SK-N-SH (cell line): ENCODE measurements around the gene MCM5. TPM values are rescaled to one million over a fixed set of nuclear protein-coding genes. Genes with fewer than 3 reads are reported as not detected.
A peak's percentile ranks its signal among the peaks of the same experiment; 100 is the strongest.

Experiments
- CTCF ChIA-PET: fragments of 300-600, 350-600 bp; formaldehyde crosslinking; extraction: SDS; loops from one replicate; lab custom pipeline; 2021; lab: Yijun Ruan, JAX
- POLR2A ChIA-PET: fragments of 350-600 bp; sonication (Branson Sonifier 250); formaldehyde crosslinking; extraction: SDS; loops from one replicate; lab custom pipeline; 2020; ENCODE audit warnings: antibody characterized with exemption, inconsistent platforms; lab: Yijun Ruan, JAX
- DNase-seq: peaks from one replicate; pipeline ENCODE4 v3.0.0; 2012
- H2AFZ ChIP-seq: fragments of 200-600 bp; sonication (generic); 2 replicates; pipeline ENCODE4 v1.8.1; 2016; ENCODE audit warnings: antibody characterized with exemption, mild to moderate bottlenecking, low read depth
- H3F3A ChIP-seq: fragments of 200-600 bp; sonication (generic); replicated peaks from 2 replicates; pipeline ENCODE3; 2016; ENCODE audit warnings: antibody characterized with exemption, mild to moderate bottlenecking; ENCODE audit not compliant: insufficient read depth
- H3K27ac ChIP-seq, 2 experiments: fragments of 200-500 bp in 1 of 2; fragments of 200-600 bp in 1 of 2; sonication (Bioruptor generic) in 1 of 2; sonication (generic), shearing (Covaris generic) in 1 of 2; 2 replicates each; pipeline versions ENCODE4 v1.5.1 to v1.6.1; 2014 to 2016; ENCODE audit warnings: low read depth in 2 of 2, inconsistent platforms in 1 of 2, low read length in 1 of 2, mild to moderate bottlenecking in 1 of 2, mixed read lengths in 1 of 2
- H3K27me3 ChIP-seq: fragments of 200-600 bp; sonication (generic), shearing (Covaris generic); 2 replicates; pipeline ENCODE4 v1.6.1; 2016; ENCODE audit warnings: mixed run types; ENCODE audit not compliant: insufficient read depth
- H3K36me3 ChIP-seq, 2 experiments: fragments of 200-500 bp in 1 of 2; fragments of 200-600 bp in 1 of 2; sonication (Bioruptor generic) in 1 of 2; sonication (generic) in 1 of 2; replicated peaks in 1 of 2; 2 replicates each; pipeline versions ENCODE3 to v1.5.1; 2014 to 2016; ENCODE audit warnings: low read length in 1 of 2, mild to moderate bottlenecking in 1 of 2; ENCODE audit not compliant: insufficient read depth in 2 of 2, control insufficient read depth in 1 of 2
- H3K4me1 ChIP-seq, 2 experiments: fragments of 200-500 bp in 1 of 2; fragments of 200-600 bp in 1 of 2; sonication (Bioruptor generic) in 1 of 2; sonication (generic), shearing (Covaris generic) in 1 of 2; 2 replicates each; pipeline versions ENCODE4 v1.5.1 to v1.6.1; 2014 to 2016; ENCODE audit warnings: low read depth in 1 of 2, low read length in 1 of 2, mixed run types in 1 of 2; ENCODE audit not compliant: insufficient read depth in 2 of 2, control insufficient read depth in 1 of 2
- H3K4me2 ChIP-seq: fragments of 200-600 bp; sonication (generic), shearing (Covaris generic); 2 replicates; pipeline ENCODE4 v1.6.1; 2017; ENCODE audit warnings: mixed run types
- H3K4me3 ChIP-seq, 2 experiments: fragments of 200-500 bp in 1 of 2; fragments of 200-600 bp in 1 of 2; sonication (Bioruptor generic) in 1 of 2; sonication (generic), shearing (Covaris generic) in 1 of 2; 2 replicates each; pipeline versions ENCODE4 v1.5.1 to v1.8.1; 2014 to 2016; ENCODE audit warnings: low read depth in 2 of 2, inconsistent platforms in 1 of 2, low read length in 1 of 2, mild to moderate bottlenecking in 1 of 2, mixed read lengths in 1 of 2, moderate library complexity in 1 of 2
- H3K79me2 ChIP-seq: fragments of 200-600 bp; sonication (generic); 2 replicates; pipeline ENCODE4 v1.8.1; 2017; ENCODE audit warnings: mild to moderate bottlenecking; ENCODE audit not compliant: insufficient read depth
- H3K9ac ChIP-seq: fragments of 200-600 bp; sonication (generic); 2 replicates; pipeline ENCODE4 v1.6.1; 2017; ENCODE audit warnings: mixed run types
- H3K9me2 ChIP-seq: fragments of 200-600 bp; sonication (generic); 2 replicates; pipeline ENCODE4 v1.6.1; 2017; ENCODE audit warnings: mixed run types
- H3K9me3 ChIP-seq: fragments of 200-600 bp; sonication (generic); 2 replicates; pipeline ENCODE4 v1.6.1; 2017; ENCODE audit warnings: mixed run types, mild to moderate bottlenecking, moderate library complexity
- H4K20me1 ChIP-seq: fragments of 200-600 bp; sonication (generic); 2 replicates; pipeline ENCODE4 v1.6.1; 2017; ENCODE audit warnings: mild to moderate bottlenecking, mixed run types; ENCODE audit not compliant: insufficient read depth
- CHD2 ChIP-seq: fragments of 150-350 bp; IDR thresholded peaks from 2 replicates; pipeline ENCODE4 v1.6.1; 2018; ENCODE audit warnings: low read length; ENCODE audit not compliant: partially characterized antibody
- CTCF ChIP-seq: fragments of 200-600 bp; sonication (generic); IDR thresholded peaks from 2 replicates; pipeline ENCODE4 v1.6.1; 2017; ENCODE audit warnings: antibody characterized with exemption, mild to moderate bottlenecking, moderate library complexity
- EP300 ChIP-seq, 2 experiments: IDR thresholded peaks; 2 replicates each; pipeline versions ENCODE4 v1.4.0 to v1.6.1; 2012; ENCODE audit warnings: borderline replicate concordance in 1 of 2, low read depth in 1 of 2, low read length in 1 of 2
- EZH2phosphoT487 ChIP-seq: fragments of 200-600 bp; sonication (generic); IDR thresholded peaks from 2 replicates; pipeline ENCODE4 v1.6.1; 2017; ENCODE audit warnings: low read depth, mixed run types, mild to moderate bottlenecking, antibody characterized with exemption, moderate library complexity, borderline replicate concordance
- FOSL2 ChIP-seq: IDR thresholded peaks from 2 replicates; pipeline ENCODE4 v1.4.0; 2012; ENCODE audit warnings: low read depth, mild to moderate bottlenecking, moderate library complexity, borderline replicate concordance
- FOXJ3 ChIP-seq: sonication (generic); formaldehyde crosslinking; IDR thresholded peaks from 2 replicates; pipeline ENCODE4 v1.5.1; 2020; ENCODE audit warnings: mild to moderate bottlenecking, missing genetic modification reagents
- FOXM1 ChIP-seq: IDR thresholded peaks from 2 replicates; pipeline ENCODE4 v1.4.0; 2012; ENCODE audit warnings: low read depth, mild to moderate bottlenecking
- GABPA ChIP-seq: IDR thresholded peaks from 2 replicates; pipeline ENCODE4 v1.4.0; 2012; ENCODE audit warnings: low read depth, mild to moderate bottlenecking
- IRF3 ChIP-seq: fragments of 150-350 bp; IDR thresholded peaks from 2 replicates; pipeline ENCODE4 v1.6.1; 2016; ENCODE audit warnings: mild to moderate bottlenecking, low read depth, low read length
- MEF2A ChIP-seq: IDR thresholded peaks from 2 replicates; pipeline ENCODE4 v1.4.0; 2012; ENCODE audit warnings: low read depth, borderline replicate concordance
- NRF1 ChIP-seq: IDR thresholded peaks from 2 replicates; pipeline ENCODE4 v1.6.1; 2012; ENCODE audit warnings: low read depth, mild to moderate bottlenecking, low read length
- RFX5 ChIP-seq: IDR thresholded peaks from 2 replicates; pipeline ENCODE4 v1.6.1; 2012; ENCODE audit warnings: mild to moderate bottlenecking, improper control_type of control experiment, low read length
- SMC3 ChIP-seq: IDR thresholded peaks from 2 replicates; pipeline ENCODE4 v1.6.1; 2012; ENCODE audit warnings: low read depth, low read length, improper control_type of control experiment
- TCF12 ChIP-seq: IDR thresholded peaks from 2 replicates; pipeline ENCODE4 v1.4.0; 2012
- USF2 ChIP-seq: fragments of 150-350 bp; IDR thresholded peaks from 2 replicates; pipeline ENCODE4 v1.6.1; 2017; ENCODE audit warnings: antibody characterized with exemption, low read length, low read depth, borderline replicate concordance
- YY1 ChIP-seq: IDR thresholded peaks from 2 replicates; pipeline ENCODE4 v1.4.0; 2012; ENCODE audit warnings: low read depth, mild to moderate bottlenecking
- ZBTB33 ChIP-seq: IDR thresholded peaks from 2 replicates; pipeline ENCODE4 v1.4.0; 2012; ENCODE audit warnings: low read depth, borderline replicate concordance
- WGBS: methylation state at CpG from one replicate; pipeline ENCODE4 v1.1.6; 2017; ENCODE audit warnings: low lambda C conversion rate; 5-methylcytosine and 5-hydroxymethylcytosine counted together
- polyA plus RNA-seq, 3 experiments: library from polyadenylated mRNA; depleted of rRNA; stranded (reverse); fragments of >200 nt; gene quantifications; 2 replicates each; pipeline ENCODE4 v1.2.3, GENCODE V29; 2012

MCM5 gene
- polyA plus RNA-seq, 1 of the 3 experiments (the other 2 are of a cell fraction) = 42.9 TPM

GRCh38 chr22:35400501-35400790 is 506 bp downstream of the MCM5 start:
- no peaks in the 10 kb centered on the region for H3K27me3 ChIP-seq
- H3K4me2 ChIP-seq = peak overlapping the region; percentile 99
- peak overlapping the region; percentile 64 to 92 for H3K4me3 ChIP-seq
- H3K9me2 ChIP-seq = no peaks in the 10 kb centered on the region
- H3F3A ChIP-seq = no peaks in the 10 kb centered on the region
- ChIA-PET CTCF (interaction anchor here (1.8 kb wide), 1 partner anchor 50 kb away, joined by 7 read pairs; no protein-coding TSS in a partner anchor), POLR2A (no interaction called here)
- TF ChIP-seq CHD2 (no peak), YY1 (no peak), FOSL2 (no peak), EZH2phosphoT487 (no peak), FOXM1 (no peak), EP300 (IDR thresholded peaks at IDR 0.05; ENCODE audit: borderline replicate concordance in 1 of 2, low read depth in 1 of 2, low read length in 1 of 2) (no peak), SMC3 (no peak), USF2 (no peak), IRF3 (no peak), RFX5 (no peak), GABPA (no peak), TCF12 (no peak), NRF1 (no peak), CTCF (no peak), MEF2A (no peak), FOXJ3 (CRISPR knock-in tag) (no peak), ZBTB33 (no peak)
- no peaks in the 10 kb centered on the region; a peak in 2 of 4 replicates for H3K4me1 ChIP-seq
- WGBS = 3% methylated on average over 10 of the region's 20 CpGs
- H3K36me3 ChIP-seq = peaks cover 2 to 10% of the 10 kb centered on the region in 2 experiments
- peaks cover 23% of the 10 kb centered on the region for H3K79me2 ChIP-seq
- H4K20me1 ChIP-seq = no peaks in the 10 kb centered on the region
- H3K27ac ChIP-seq = 0 out of 4 replicates have a peak overlapping the region, but pooled peaks of 1 of the 2 experiments have one; percentile 23
- H3K9me3 ChIP-seq = no peaks in the 10 kb centered on the region
- peak overlapping the region; percentile 85 for H3K9ac ChIP-seq
- DNase-seq = peak; percentile 52
- peak overlapping the region; percentile 85 for H2AFZ ChIP-seq
